ENCODE measurements around the gene PRKCE. TPM values are rescaled to one million over a fixed set of nuclear protein-coding genes. Genes with fewer than 3 reads are reported as not detected.

Gene PRKCE
- total RNA-seq, 1 donor from 2014 or later = 23.6 TPM

DNA sequence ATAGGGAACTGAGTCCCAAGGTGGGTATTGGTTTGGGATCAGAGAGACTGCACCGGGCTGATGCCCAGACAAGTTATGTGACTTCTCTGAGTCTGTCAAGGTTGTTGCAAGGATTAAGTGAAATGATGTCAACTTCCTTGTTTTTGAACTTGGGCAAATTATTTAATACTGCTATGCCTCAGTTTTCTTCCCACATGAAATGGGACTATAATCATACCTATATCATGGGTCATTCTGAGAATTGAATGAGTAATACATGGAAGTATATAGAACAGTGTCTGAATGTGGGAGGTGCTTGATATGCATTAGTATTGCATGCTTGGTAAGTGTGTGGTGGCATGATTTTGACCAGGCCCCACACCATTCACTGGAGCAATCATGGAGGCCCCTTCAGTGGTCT, 99.0 kb downstream of the PRKCE start:
- no peak for DNase-seq (ENCODE audit: low read depth in 2 of 2)

DNA sequence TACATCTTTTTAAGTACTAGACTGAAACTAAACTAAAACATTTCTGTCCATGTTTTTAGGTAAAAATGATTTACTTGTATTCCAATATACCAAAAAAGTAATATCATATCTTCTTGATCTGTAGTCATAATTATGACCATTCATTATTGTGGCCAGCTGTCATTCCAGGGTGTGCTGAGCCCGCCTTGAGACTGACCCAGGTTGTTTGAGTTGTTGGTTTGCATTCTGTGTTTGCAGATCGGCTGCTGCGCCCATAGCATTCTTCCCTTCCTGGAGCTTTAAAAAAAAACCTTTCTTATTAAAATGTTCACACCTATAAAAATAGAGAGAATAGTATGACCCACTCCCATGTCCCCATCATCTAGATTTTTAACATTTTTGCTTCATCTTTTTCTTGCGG, 101.9 kb downstream of the PRKCE start:
- DNase-seq (ENCODE audit: low read depth in 2 of 2) = no peak

DNA sequence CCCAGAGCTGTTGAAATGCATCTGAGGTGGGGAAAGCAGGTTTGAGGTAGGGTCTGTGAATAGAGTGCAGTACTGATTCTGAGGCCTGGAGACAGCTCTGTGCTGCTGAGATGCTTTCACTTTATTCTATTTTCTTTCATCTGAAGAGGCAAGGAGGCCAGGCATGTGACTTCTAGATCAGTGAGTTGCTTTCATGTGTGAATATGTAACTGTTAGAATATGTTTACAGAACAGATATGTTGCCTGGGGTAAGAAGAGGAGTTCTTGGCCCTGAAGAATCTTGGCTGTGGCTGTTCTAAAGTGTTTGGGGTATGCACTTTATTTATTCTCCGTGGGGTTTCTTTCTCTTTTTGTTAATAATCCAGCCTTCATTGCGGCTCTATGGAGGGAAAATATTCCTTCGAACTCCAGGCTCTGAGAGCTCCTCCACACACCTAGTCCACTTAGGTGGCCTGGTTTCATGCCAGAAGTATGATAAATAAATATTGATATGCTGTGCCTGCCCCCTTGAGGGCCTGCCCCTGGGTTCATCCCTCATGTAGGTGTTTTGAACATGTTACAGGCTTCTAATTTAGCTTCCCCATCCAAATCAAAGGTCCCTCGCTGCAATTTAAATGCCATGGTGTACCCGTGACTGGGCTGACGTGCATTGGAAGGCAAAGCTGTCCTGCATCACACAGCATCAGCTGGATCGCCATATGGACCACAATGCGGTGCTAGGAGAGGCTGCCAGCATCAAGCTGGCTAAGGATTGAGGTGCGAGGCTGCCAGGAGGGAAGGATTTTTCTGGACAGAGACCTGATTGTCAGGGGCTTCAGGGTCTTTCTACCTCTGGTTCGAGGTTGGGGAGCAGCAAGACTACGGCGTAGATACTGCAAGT, 102.9 kb downstream of the PRKCE start:
- no peak for DNase-seq (ENCODE audit: low read depth in 2 of 2)

DNA sequence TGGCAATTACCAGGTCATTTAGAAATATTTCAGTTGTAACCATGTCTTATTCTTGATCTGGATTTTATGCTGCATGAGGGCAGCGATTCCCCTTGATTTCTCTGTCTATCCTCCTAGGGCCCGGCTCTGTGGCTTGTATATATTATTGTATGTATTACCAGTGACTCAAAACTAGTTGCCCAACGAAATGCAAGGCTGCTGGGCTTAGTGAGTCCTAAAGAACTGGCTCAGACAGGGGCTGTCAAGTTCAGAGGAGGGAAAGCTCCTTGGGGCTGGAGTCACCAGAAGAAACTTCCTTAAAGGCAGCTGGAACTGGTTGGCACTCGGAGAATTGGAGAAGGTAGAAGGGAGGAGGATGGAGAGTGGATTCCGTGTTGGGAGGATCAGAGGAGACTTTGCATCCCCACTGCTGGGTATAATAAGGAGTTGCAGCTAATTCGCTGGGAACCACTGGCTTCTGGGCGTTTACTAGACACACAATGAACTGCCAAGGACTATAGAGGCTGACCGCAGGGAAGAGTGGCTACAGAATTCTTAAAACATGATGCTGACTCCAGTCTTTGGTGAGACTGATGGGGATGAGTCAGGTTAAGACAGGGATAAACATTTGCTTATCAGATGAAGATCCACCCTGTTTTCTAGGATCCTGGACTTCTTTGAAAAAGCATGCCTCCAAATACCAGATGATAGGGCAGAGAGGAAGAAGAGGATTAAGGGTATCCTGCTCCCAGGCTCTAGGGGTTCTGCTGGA, 104.3 kb downstream of the PRKCE start:
- no peak for DNase-seq (ENCODE audit: low read depth in 2 of 2)

DNA sequence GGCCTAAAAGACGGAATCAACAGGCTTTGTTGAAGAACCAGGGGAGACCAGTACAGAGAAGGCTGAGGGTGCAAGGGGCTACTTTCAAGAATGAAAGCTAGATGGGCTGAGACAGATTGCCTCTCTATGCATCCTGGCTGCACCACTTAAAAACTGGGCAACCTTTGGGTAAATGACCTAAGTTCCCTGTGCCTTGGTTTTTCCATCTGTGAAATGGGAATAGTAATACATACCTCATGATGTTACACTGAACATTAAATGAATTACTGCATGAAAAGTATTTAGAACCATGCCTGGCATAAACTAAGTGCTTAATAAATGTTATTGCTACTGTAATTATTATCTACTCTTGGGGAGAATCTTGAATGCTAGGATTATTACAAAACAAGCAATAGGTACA, 106.5 kb downstream of the PRKCE start:
- no peak for DNase-seq (ENCODE audit: low read depth in 2 of 2)

DNA sequence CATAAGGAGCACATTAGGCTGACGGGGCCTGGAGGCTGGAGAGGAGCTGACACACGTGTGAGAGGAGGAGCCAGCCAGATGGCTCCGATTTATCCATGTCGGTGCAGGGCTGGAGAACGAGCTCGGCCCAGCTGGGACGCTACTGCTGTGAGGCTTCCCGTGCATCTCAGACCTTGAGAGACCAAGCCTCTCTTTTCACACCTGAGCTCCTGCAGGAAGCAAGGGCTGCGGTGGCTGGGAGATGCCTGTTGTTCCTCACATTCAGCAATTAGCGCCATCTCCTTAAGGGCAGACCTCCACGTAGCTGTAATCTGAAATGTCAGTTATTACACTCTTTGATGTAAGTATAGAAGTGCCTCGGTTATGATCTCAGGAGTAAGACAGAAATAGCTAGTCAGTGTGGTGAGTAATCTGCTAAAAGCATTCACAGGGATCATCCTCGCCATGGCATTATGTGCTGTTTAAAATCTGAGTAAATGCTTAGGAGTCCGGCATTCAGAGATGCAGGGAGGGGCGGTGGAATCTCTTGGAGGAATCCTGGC, 107.9 kb downstream of the PRKCE start:
- DNase-seq (ENCODE audit: low read depth in 2 of 2) = no peak

DNA sequence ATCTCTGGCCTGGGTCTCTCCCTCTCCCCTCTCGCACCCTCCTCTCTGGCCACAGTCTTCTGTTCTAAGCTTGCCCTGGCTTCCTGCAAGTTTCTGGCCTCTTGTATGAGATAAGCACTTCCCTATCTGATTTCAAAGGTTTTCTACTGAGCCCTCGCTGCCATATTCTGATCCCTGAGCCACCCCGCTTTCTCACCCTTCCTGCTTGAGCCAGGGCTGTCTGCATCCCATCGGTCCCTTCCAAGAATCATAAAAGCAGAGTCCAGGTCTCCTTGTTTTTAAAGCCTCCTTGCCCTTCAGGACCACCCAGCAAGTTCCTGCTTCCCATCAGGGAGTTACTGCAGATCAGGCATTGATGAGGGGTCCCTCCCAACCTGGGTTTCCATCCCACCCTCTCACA, 110.2 kb downstream of the PRKCE start:
- DNase-seq (ENCODE audit: low read depth in 2 of 2) = no peak

DNA sequence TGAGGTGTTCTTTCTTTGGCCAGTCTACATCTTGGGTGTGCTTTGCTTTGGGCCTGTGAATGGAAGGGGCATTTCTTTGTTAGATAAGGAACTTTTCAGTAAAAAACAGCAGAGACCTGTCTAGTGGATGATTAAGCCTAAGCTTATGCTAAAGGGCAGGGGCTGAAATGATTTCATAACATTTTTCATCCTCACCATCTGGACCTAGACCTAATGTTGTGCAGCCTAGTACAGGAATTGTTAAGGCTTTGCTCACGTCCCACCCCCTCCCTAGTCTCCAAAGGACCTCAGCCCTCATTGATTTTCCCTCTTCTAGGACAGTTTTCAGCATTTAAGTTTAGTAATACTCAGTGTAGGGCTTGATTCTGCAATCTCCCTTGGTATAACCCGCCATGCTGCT, 111.8 kb downstream of the PRKCE start:
- no peak for DNase-seq (ENCODE audit: low read depth in 2 of 2)

DNA sequence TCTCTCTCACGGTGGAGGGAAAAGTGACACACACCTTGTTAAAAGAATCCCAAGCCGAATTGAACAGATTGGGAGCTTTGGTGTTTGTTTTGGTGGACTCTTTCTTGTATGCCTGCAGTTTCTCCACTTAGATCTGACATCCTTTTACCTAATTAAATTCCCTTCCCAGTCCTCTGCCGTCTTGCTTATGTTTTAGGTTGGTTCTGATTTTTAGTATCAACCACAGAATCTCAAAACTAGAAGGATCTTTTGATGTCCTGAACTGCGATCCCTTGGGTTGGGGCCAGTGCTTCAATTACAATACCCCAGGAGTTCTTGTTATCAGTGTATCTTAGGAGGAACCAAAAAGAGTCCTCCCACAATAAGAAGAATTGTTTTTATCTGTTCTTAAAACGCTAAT, 112.3 kb downstream of the PRKCE start:
- DNase-seq (ENCODE audit: low read depth in 2 of 2) = no peak

DNA sequence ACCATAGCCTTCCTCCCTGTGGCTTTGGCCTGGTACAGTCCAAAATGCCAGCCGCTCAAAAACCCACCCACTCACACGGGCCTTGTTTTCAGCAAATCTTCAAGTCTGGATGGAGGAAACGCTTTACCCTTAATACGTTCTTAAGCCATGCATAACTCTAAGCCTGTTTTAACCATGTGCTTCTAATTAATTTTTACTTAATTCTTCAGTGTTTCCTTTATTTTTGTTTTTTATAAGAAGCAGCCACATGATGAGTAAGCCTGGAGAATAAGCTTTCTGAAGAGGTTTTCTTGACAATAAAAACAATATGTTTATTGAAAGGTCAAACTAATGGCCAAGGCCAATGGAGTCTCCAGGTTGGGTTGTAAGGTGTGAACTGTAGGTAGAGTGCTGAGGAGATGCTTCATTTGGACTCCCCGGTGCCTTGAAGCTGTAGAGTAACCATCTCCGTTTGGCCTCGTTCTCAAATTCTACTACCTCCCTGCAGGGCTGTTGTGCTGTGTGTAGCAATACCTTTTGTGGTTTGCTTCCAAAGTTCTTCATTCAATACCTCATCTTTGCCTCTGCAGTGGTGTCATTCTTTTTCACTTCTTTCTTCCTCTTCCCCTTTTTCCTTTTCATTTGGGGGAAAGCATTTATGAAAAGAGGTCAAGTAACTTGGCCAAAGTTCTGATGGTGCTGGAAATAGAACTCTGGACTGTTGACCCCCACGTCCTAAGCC, 113.7 kb downstream of the PRKCE start:
- no peak for DNase-seq (ENCODE audit: low read depth in 2 of 2)

DNA sequence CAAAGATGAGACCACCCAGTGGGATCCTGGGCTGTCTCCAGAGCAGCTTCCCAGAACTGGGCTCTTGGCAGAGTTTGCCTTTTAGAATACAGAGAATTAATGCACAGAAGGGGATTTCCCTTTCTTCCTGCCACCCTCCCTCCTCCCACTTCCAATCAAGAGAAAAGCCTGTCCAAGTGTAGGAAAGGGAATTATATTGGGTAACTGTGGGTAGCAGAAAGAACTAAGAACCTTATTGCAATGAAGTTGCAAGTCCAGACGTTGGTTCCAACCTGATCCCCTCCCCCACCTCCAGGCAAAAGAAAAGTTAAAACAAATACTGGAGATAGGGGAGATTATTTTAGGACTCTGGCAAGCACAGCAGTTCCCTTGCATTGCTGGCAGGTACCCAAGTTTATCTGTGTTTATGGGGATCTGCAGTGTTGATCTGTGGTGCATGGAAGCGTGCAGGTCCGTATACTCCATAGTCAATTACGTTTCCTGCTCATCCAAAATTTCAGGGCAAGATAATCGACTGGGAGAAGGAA, 114.3 kb downstream of the PRKCE start:
- DNase-seq (ENCODE audit: low read depth in 2 of 2) = peak in 1 of 2 donors; percentile 35

DNA sequence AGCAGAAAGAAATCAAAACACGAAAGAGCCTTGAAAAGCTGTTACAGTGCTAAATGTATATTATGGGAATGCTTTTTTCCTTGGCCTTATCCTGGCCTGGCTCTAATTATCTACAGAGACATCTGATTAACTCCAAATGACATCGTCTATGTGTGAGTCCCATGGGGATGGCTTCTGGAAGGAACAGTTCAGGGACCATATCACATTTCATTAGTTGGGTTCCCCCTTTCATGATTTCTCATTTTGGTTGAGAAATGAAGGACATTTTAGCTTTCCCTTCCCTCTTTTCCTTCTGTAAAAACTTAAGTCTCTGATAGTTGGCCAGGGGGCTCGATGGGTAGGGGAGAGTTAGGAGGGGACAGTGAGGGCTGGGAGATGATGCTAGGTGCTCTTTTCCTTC, 116.7 kb downstream of the PRKCE start:
- DNase-seq (ENCODE audit: low read depth in 2 of 2) = no peak

DNA sequence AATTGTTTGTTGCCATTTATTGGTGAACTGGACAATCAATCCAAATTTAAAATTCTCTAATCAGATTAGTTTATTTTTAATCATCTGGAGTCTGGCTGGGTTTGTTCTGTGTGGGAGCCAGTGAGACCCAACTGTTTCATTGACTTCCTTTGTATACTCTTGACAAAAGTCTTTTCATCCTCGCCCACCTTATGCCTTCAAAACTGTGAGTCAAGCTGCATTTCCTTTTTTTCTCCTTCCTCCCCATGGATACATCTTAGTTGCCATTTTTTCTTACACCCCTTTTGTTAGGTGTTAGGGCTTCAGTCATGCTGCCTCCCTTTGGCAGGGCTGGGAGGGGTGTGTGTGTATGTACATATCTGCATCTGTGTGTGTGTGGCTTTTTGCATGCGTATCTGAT, 117.6 kb downstream of the PRKCE start:
- DNase-seq (ENCODE audit: low read depth in 2 of 2) = no peak

DNA sequence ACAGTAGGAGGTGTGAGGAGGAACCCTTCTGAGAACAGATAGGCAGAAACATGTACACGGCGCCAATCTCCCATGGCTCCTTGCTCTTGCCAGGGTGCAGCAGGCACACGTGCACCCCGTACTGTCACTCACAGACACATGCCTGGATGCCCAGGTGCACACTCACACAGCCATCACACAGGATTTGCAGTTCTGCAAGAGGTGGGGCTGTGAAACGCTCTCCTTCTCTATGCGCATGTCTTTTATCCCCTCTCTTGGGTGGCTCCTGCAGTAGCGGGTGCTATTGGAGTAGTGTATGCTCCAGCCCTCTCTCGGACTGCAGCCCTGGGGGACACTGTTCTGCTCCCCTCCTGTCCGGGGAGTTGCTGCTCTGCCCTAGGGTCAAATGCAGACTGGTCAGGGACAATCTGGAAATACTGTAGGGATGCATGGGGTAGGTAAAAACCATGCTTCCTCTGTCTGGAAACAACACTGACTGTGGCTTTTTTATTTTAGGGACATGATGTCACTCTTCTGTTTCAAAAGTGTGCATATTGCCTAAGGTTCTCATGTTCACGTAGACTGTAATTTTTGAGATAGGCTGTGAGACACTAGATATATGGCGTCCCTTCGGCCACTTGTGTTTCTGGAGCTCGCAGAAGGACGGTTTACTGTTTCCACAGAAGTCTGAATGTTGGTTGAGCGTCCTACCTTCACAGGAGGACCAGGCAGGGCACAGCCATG, 118.5 kb downstream of the PRKCE start:
- DNase-seq (ENCODE audit: low read depth in 2 of 2) = no peak

DNA sequence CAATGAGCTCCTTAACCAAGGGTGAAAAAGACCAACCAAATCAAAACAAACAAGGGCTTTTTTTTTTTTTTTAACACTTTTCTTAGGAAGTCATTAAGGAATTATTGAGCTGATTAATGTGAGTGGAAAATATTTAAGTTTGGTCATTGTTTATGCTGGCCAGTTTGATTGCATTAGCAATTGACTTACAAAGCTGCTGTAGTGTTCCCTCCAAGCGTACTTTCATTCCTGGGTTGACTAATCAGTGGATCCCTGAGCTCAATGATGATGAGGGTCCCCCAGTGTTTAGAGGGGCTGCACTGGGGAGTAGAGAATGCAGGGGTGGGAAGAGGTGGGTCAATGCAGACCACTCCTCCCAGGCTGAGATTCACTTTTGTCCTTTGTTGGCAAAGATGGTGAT, 119.3 kb downstream of the PRKCE start:
- peak in 1 of 2 donors; percentile 9 for DNase-seq (ENCODE audit: low read depth in 2 of 2)

DNA sequence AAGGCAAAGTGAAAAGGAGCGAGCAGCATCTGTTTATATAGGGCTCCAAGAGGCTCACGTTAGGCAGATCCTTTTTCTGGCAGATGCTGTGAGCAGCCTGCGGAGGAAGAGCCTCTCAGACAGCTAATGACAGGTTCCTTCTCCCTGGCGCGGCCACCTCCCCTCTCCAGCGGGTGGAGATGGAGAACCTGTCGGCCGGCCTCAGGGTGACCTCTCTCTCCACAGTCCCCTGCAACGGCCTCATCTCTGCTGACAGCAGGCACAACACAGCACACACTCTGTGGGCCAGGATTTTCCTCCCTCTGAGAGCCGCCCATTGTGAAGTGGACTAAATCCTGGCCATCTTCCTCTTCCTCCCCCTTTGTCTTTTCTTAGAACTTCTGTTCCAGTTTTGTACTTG, 119.8 kb downstream of the PRKCE start:
- DNase-seq (ENCODE audit: low read depth in 2 of 2) = peak; percentile 11 to 24

DNA sequence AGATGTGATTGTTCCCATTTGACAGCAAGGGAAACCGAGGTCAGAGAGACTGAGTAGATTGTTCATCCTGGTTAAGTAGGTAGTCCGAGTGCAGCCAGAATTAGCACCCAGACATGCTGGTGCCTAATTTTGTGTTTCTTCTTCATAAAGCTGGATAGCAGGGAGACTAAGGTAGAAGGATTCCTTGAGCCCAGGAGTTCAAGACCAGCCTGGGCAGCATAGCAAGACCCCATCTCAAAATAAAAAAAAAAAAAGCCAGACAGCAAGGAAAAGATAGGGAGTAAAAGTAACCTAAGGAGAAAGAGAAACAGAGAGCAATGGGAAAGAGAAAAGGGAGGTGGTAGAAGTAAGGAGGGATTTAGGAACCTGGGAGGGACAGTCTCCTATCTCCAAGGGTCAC, 120.6 kb downstream of the PRKCE start:
- no peak for DNase-seq (ENCODE audit: low read depth in 2 of 2)

DNA sequence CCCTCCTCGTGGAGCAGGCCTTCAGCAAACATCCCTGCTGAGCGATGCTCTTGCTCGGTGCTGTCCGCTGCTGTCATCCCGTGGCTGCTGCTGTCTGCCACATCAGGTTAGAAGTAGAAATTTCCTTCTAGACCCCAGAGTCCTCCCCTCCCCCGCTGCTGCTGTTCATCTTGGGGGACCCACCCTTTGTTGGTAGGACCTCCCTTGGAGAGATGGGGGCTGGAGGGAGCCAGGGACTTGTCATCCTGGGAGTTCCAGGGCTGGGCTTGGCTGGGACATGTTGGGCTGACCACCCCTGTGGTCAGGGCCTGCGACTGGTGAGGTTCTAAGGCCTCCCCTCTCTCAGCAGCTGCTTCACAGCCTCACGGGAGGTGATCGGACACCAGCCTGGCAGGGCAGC, 122.4 kb downstream of the PRKCE start:
- DNase-seq (ENCODE audit: low read depth in 2 of 2) = no peak

DNA sequence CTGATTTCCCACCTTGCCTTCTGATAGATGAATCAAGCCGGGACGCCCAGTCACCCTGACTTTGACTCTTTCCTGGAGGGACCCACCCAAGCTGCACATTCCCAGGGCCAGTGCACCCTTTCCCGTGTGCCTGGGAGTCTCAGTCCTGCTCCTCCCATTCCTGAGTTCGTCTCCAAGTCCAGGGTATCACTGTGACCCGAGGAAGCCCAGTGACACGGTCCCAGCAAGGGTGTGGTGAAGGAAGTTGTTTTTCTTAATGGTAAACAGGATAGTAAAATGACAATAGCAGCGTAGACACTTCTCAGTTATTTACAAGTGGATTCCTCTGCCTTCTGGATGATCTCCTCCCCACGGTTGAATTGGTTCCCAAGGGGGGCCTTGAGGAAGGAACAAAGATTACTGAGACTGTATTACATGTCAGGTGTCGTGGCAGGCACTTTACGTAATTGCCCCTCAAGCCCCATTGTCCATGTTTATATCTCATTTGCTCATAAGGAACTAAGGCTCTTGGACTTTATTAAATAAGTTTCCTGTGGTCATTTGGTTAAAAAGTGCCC, 123.3 kb downstream of the PRKCE start:
- no peak for DNase-seq (ENCODE audit: low read depth in 2 of 2)

DNA sequence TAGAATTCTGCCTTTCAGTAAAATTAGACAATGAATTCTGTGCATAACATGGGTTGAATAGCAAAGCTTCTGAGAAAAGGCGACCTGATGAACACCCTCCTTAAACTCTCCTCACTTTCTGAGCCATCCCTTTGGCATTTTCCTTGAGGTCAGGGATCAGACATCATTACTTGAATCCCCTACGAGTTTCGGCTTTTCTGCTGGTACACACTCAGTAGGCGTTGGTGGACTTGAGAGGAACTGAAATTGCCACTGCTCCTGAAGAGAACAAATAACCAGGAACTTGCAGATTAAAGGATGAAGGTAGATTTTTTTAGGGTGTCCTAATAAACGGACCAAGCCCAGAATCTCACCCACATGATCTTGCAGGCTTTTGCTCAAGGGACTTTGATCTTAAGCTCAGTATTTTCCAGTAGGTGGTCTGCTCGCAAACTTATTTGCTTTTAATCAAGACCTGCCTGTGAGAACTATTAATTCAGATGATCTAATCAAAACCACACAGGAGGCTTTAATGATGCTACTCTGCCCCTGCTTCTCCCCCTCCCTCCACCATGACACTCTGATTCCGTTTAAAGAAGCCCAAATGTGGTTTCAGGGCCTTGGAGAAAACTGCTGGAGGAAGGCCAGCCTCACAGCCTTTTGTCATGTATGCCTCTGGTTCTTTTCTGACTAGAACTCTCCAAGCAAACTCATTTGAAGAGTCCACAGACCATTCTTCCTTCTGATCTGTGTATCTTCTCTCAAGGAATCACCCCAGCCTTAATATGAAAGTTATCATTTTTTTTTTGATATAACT, 124.9 kb downstream of the PRKCE start:
- no peak for DNase-seq (ENCODE audit: low read depth in 2 of 2)
